Peyer's patch (tissue), 4 donors: Measurements from ENCODE around the gene UNC50. TPM values are rescaled to one million over a fixed set of nuclear protein-coding genes. Genes with fewer than 3 reads are reported as not detected.
A peak's percentile ranks its signal among the peaks of the same experiment; 100 is the strongest.

Experiments used
- DNase-seq, 3 donors: peaks; one replicate each; pipeline ENCODE4 v3.0.0-alpha.2; 2017 to 2019
- H3K27ac ChIP-seq, 4 donors: fragments of 200-600 bp; sonication (generic); one replicate each; pipeline ENCODE4 v1.5.1; 2016 to 2019
- H3K27me3 ChIP-seq, 2 donors: fragments of 200-600 bp; sonication (generic); one replicate each; pipeline ENCODE4 v1.5.1; 2019
- H3K36me3 ChIP-seq, 3 donors: fragments of 200-600 bp; sonication (generic); one replicate each; pipeline ENCODE4 v1.5.1; 2016 to 2019
- H3K4me1 ChIP-seq, 4 donors: fragments of 200-600 bp; sonication (generic); one replicate each; pipeline ENCODE4 v1.5.1; 2016 to 2019
- H3K4me3 ChIP-seq, 4 donors: fragments of 200-600 bp; sonication (generic); 1 replicate in 3 of 4; 2 replicates in 1 of 4; pipeline ENCODE4 v1.5.1; 2016 to 2019; ENCODE audit warnings: mild to moderate bottlenecking in 1 of 4
- H3K9me3 ChIP-seq, 4 donors: fragments of 200-600 bp; sonication (generic); one replicate each; pipeline ENCODE4 v1.5.1; 2016 to 2019; ENCODE audit warnings: mild to moderate bottlenecking in 1 of 4
- POLR2A ChIP-seq, 2 donors: fragments of 450-650 bp; IDR thresholded peaks; one replicate each; pipeline ENCODE4 v1.5.1; 2017; ENCODE audit warnings: antibody characterized with exemption in 2 of 2, mild to moderate bottlenecking in 2 of 2, moderate library complexity in 2 of 2
- total RNA-seq, 4 donors: library from RNA; depleted of rRNA; stranded (reverse); fragments of >200 nt; gene quantifications; one replicate each; pipeline ENCODE4 v1.1.0, GENCODE V29; 2016
- TF ChIP-seq, protein P1 (sequence below), 6 experiments: fragments of 450-650 bp in 4 of 6; fragments of 200-600 bp in 2 of 6; sonication (generic) in 1 of 6; IDR thresholded peaks; one replicate each; pipeline ENCODE4 v1.5.1; 2017 to 2019; ENCODE audit warnings: antibody characterized with exemption in 6 of 6, mild to moderate bottlenecking in 3 of 6, moderate library complexity in 1 of 6

Gene UNC50
- total RNA-seq, 4 donors from 2014 or later, result 31.1 to 51.7 (median 35.0) TPM

DNA sequence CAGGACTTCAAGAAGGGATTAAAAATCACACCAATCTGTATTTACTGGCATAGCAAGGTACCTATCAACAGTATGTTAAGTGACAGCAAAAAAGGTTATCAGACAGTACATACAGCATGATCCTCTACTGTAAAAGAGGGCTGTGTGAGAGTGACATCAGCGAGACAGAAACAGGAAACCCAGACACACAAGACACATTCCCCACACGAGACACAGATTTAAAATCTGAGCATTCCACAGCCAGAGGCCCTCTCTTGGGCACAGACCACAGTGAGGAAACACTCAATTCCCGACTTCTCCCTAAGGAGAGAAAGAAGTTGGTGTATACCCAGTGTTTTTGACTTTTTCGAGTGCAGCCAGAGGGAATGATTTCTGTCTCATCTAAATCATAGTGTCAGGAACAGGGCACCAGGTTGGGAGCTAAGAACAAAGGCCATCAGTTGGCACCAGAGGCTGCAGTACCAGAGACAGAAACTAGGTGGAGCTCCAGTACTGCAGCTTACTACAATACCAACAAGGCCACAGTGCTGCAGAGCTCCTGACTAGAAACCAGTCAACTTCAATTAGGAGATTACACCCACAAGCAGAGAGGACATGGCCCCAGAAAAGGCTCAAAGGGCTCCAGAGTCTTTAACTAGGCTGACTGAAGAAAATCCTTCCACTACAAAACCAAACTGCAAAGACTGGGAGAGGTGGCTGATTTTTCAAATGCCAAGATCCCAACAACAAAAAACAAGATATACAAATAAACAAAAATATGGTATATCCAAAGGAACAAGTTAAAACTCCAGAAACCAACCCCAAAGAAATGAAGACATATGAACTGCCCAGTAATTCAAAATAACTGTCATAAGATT, 41.0 kb downstream of the UNC50 start:
- peak; percentile 67 to 95 (median 88) for DNase-seq
- Histone ChIP-seq H3K27ac (no peak overlapping the region), H3K36me3 (peaks cover 0 to 33% (median 0%) of the 10 kb centered on the region in 3 donors), H3K4me1 (peaks cover 0 to 13% (median 0%) of the 10 kb centered on the region in 4 donors), H3K9me3 (no peaks in the 10 kb centered on the region), H3K27me3 (no peaks in the 10 kb centered on the region), H3K4me3 (no peak overlapping the region)
- no peak for TF ChIP-seq POLR2A (IDR thresholded peaks at IDR 0.05)
- TF ChIP-seq, protein P1, sequence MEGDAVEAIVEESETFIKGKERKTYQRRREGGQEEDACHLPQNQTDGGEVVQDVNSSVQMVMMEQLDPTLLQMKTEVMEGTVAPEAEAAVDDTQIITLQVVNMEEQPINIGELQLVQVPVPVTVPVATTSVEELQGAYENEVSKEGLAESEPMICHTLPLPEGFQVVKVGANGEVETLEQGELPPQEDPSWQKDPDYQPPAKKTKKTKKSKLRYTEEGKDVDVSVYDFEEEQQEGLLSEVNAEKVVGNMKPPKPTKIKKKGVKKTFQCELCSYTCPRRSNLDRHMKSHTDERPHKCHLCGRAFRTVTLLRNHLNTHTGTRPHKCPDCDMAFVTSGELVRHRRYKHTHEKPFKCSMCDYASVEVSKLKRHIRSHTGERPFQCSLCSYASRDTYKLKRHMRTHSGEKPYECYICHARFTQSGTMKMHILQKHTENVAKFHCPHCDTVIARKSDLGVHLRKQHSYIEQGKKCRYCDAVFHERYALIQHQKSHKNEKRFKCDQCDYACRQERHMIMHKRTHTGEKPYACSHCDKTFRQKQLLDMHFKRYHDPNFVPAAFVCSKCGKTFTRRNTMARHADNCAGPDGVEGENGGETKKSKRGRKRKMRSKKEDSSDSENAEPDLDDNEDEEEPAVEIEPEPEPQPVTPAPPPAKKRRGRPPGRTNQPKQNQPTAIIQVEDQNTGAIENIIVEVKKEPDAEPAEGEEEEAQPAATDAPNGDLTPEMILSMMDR (IDR thresholded peaks at IDR 0.05), result peak; percentile 85 to 100 (median 97)

DNA sequence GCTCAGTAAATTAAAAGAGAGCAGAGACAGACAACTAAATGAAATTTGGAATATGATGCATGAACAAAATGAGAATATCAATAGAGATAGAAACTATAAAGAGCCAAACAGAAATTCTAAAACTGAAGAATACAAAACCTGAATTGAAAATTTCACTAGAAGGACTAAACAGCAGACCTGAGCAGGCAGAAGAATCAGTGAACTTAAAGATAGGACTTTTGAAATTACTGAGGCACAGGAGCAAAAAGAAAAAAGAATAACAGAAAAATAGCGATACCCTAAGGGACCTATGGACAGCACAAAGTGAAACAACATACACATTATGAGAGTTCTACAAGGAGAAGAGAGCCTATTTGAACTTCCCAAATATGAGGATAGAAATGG, 41.6 kb downstream of the UNC50 start:
- H3K36me3 ChIP-seq, result peaks cover 0 to 35% (median 0%) of the 10 kb centered on the region in 3 donors
- TF ChIP-seq POLR2A (IDR thresholded peaks at IDR 0.05), result no peak
- TF ChIP-seq, protein P1 (IDR thresholded peaks at IDR 0.05), result no peak
- no peak for DNase-seq
- no peak overlapping the region for H3K4me3 ChIP-seq
- H3K9me3 ChIP-seq, result no peaks in the 10 kb centered on the region
- H3K27ac ChIP-seq, result no peak overlapping the region
- H3K4me1 ChIP-seq, result peaks cover 0 to 13% (median 0%) of the 10 kb centered on the region in 4 donors
- no peaks in the 10 kb centered on the region for H3K27me3 ChIP-seq

DNA sequence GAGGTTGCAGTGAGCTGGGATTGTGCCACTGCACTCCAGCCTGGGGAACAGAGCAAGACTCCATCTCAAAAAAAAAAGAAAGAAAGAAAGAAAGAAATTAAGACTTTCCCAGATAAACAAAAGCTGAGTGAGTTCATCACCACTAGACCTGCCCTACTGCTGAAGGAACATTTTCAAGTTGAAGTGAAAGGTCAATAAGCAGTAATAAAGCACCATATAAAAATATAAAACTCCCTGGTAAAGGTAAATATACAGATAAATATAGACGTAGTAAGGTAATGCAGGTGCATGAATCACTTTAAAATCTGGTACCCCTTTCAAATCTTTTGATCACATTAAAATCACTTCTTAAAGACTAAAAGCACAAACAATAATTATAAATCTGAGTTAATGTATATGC, 42.6 kb downstream of the UNC50 start:
- TF ChIP-seq POLR2A (IDR thresholded peaks at IDR 0.05), result no peak
- TF ChIP-seq, protein P1 (IDR thresholded peaks at IDR 0.05), result no peak
- Histone ChIP-seq H3K27ac (no peak overlapping the region), H3K4me3 (no peak overlapping the region), H3K36me3 (peaks cover 0 to 37% (median 0%) of the 10 kb centered on the region in 3 donors), H3K4me1 (peaks cover 0 to 13% (median 0%) of the 10 kb centered on the region in 4 donors), H3K27me3 (no peaks in the 10 kb centered on the region), H3K9me3 (no peaks in the 10 kb centered on the region)
- no peak for DNase-seq

DNA sequence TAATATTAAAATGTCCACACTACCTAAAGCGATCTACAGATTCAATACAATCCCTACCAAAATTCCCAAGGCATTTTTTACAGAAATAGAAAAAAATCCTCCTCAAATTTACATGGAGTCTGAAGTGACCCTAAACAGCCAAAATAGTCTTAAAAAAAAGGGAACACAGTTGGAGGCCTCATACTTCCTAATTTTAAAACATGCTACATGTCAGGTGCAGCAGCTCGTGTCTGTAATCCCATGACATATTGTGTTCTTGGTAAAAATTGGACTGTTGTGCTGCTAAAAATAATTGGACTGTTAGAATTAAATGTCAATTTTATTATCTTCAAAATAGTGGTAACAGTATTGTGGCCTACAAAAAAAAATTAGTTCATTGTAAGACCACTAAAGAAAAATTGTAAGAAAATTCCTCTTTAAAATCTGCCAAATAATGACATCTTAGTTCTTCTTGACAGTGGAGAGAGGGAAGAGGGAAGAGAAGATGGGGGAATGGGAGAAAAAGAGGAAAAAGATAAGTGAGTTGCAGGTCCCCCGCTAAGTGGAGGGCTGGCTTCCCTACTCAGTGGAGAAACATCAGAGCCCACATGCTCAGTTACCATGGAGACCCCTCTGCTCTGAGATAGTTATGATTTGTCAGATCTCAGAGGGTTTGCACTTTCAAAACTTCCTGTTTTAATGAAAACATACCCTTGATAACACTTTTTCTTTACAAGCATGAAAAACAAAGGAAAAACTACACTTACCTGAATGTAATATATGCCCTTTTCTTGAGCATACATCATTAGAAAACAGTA, 46.5 kb downstream of the UNC50 start:
- DNase-seq, result peak in 2 of 3 donors; percentile 50 to 53
- H3K36me3 ChIP-seq, result peaks cover 0 to 17% (median 0%) of the 10 kb centered on the region in 3 donors
- no peak overlapping the region for H3K4me3 ChIP-seq
- no peaks in the 10 kb centered on the region for H3K27me3 ChIP-seq
- H3K9me3 ChIP-seq, result no peaks in the 10 kb centered on the region
- H3K27ac ChIP-seq, result peak overlapping the region in 3 of 4 donors; percentile 6 to 41 (median 27)
- H3K4me1 ChIP-seq, result peaks cover 0 to 8% (median 0%) of the 10 kb centered on the region in 4 donors
- TF ChIP-seq, protein P1 (IDR thresholded peaks at IDR 0.05), result no peak
- TF ChIP-seq POLR2A (IDR thresholded peaks at IDR 0.05), result no peak

GRCh38 chr2:98656800-98657199, 48.4 kb downstream of the UNC50 start:
- H3K4me3 ChIP-seq, result no peak overlapping the region
- H3K4me1 ChIP-seq, result no peaks in the 10 kb centered on the region
- peak in 1 of 3 donors; percentile 47 for DNase-seq
- no peaks in the 10 kb centered on the region for H3K27me3 ChIP-seq
- H3K9me3 ChIP-seq, result no peaks in the 10 kb centered on the region
- TF ChIP-seq POLR2A (IDR thresholded peaks at IDR 0.05), result no peak
- TF ChIP-seq, protein P1 (IDR thresholded peaks at IDR 0.05), result no peak
- peak overlapping the region in 1 of 4 donors; percentile 35 for H3K27ac ChIP-seq
- H3K36me3 ChIP-seq, result peaks cover 0 to 26% (median 0%) of the 10 kb centered on the region in 3 donors
